ENCODE data around the gene RNASE7.

GRCh38 chr14:21071225-21072030 is 29.3 kb downstream of the RNASE7 start:
- TF ChIP-seq, protein P1, sequence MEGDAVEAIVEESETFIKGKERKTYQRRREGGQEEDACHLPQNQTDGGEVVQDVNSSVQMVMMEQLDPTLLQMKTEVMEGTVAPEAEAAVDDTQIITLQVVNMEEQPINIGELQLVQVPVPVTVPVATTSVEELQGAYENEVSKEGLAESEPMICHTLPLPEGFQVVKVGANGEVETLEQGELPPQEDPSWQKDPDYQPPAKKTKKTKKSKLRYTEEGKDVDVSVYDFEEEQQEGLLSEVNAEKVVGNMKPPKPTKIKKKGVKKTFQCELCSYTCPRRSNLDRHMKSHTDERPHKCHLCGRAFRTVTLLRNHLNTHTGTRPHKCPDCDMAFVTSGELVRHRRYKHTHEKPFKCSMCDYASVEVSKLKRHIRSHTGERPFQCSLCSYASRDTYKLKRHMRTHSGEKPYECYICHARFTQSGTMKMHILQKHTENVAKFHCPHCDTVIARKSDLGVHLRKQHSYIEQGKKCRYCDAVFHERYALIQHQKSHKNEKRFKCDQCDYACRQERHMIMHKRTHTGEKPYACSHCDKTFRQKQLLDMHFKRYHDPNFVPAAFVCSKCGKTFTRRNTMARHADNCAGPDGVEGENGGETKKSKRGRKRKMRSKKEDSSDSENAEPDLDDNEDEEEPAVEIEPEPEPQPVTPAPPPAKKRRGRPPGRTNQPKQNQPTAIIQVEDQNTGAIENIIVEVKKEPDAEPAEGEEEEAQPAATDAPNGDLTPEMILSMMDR (IDR thresholded peaks at IDR 0.05) = peak in 1 of 4 experiments; percentile 9
- peak in 1 of 2 donors; percentile 15 for TF ChIP-seq POLR2A (IDR thresholded peaks at IDR 0.05)

Measured in gastroesophageal sphincter (tissue), 3 donors.